HG02885 (cell line): ENCODE measurements around the gene JHY.

ENCODE experiments used
- ATAC-seq: cut with Tn5 transposase; IDR thresholded peaks from one replicate; pipeline ENCODE4 v1.9.1; 2021; ENCODE audit warnings: mild to moderate bottlenecking; ENCODE audit not compliant: unreplicated experiment, poor library complexity

The JHY gene

GRCh38 chr11:122933416-122933815, 50.9 kb downstream of the JHY start:
- no peak for ATAC-seq

- ATAC-seq: no peak
These were observed 55.4 kb downstream of the JHY start for GRCh38 chr11:122937983-122938382.

GRCh38 chr11:122938557-122938956, 56.0 kb downstream of the JHY start:
- no peak for ATAC-seq

GRCh38 chr11:122951211-122951610, 68.7 kb downstream of the JHY start:
- ATAC-seq: no peak

- ATAC-seq: no peak
These were observed 71.9 kb downstream of the JHY start for GRCh38 chr11:122954455-122954854.

GRCh38 chr11:122963961-122964360, 81.4 kb downstream of the JHY start:
- ATAC-seq: no peak

- no peak for ATAC-seq
These were observed 93.6 kb downstream of the JHY start for GRCh38 chr11:122976061-122976733.

- ATAC-seq: no peak
These were observed 94.3 kb downstream of the JHY start for GRCh38 chr11:122976734-122977469.

GRCh38 chr11:122977470-122978298, 95.1 kb downstream of the JHY start:
- ATAC-seq: no peak

GRCh38 chr11:122978299-122978620, 95.7 kb downstream of the JHY start:
- no peak for ATAC-seq

GRCh38 chr11:122979103-122979814, 96.7 kb downstream of the JHY start:
- ATAC-seq: no peak

GRCh38 chr11:122979815-122980595, 97.4 kb downstream of the JHY start:
- no peak for ATAC-seq

GRCh38 chr11:122981388-122982264, 99.1 kb downstream of the JHY start, which contains the start of gene BSX:
BSX (minus strand) TSS chr11:122981834; CDS start chr11:122981671, 163 bp downstream.
- no peak for ATAC-seq

GRCh38 chr11:122983438-122984185, 101.1 kb downstream of the JHY start:
- ATAC-seq: no peak

- ATAC-seq: no peak
These were observed 101.8 kb downstream of the JHY start for GRCh38 chr11:122984186-122985011.

GRCh38 chr11:122995526-122995925, 113.0 kb downstream of the JHY start:
- ATAC-seq: no peak

GRCh38 chr11:122998727-122999366, 116.3 kb downstream of the JHY start:
- ATAC-seq: no peak
